DMS79 treated with DMSO at 0.1 percent for 48 hours (cell line): ENCODE data around the gene PAQR7.

Source experiments
- DNase-seq: peaks from one replicate; lab custom pipeline; 2025; lab: John Stamatoyannopoulos, UW

The PAQR7 gene

GRCh38 chr1:25815208-25816111 is 60.0 kb downstream of the PAQR7 start:
- no peak for DNase-seq

GRCh38 chr1:25814549-25815087 is 60.9 kb downstream of the PAQR7 start:
- DNase-seq = no peak

GRCh38 chr1:25813734-25814471 is 61.6 kb downstream of the PAQR7 start:
- no peak for DNase-seq

GRCh38 chr1:25813071-25813733 is 62.3 kb downstream of the PAQR7 start:
- DNase-seq = no peak
